ENCODE measurements around the gene STXBP4.

GRCh38 chr17:55062921-55063320, 94.4 kb downstream of the STXBP4 start:
- TF ChIP-seq EZH2 (IDR thresholded peaks at IDR 0.05) (no peak), POLR2AphosphoS5 (IDR thresholded peaks at IDR 0.05; ENCODE audit: borderline replicate concordance, low read depth, low read length) (no peak)
